HepG2 (cell line): ENCODE measurements around the gene SERTAD1. TPM values are rescaled to one million over a fixed set of nuclear protein-coding genes. Genes with fewer than 3 reads are reported as not detected.
A peak's percentile ranks its signal among the peaks of the same experiment; 100 is the strongest.

Experiments
- ATF3 ChIP-seq: sonication (generic); formaldehyde crosslinking; IDR thresholded peaks from 2 replicates; pipeline ENCODE4 v1.4.0; 2020; ENCODE audit warnings: missing genetic modification reagents
- CBX1 ChIP-seq: IDR thresholded peaks from one replicate; pipeline ENCODE4 v1.6.1; 2016; ENCODE audit warnings: antibody characterized with exemption, low read depth
- CENPT ChIP-seq: sonication (generic); formaldehyde crosslinking; IDR thresholded peaks from 2 replicates; pipeline ENCODE4 v1.8.0; 2022; ENCODE audit warnings: low read depth, mild to moderate bottlenecking, moderate library complexity, missing genetic modification reagents
- CHCHD3 ChIP-seq: sonication (generic); formaldehyde crosslinking; IDR thresholded peaks from 2 replicates; pipeline ENCODE4 v1.8.0; 2022; ENCODE audit warnings: mild to moderate bottlenecking, missing genetic modification reagents, moderate library complexity
- CREB1 ChIP-seq, 2 experiments: fragments of 450-650 bp in 1 of 2; IDR thresholded peaks; 2 replicates each; pipeline ENCODE4 v1.6.1; 2016 to 2017; ENCODE audit warnings: control low read depth in 1 of 2, mild to moderate bottlenecking in 1 of 2, missing compliant biosample characterization in 1 of 2, missing genetic modification characterization in 1 of 2
- EED ChIP-seq: sonication (generic); formaldehyde crosslinking; IDR thresholded peaks from 2 replicates; pipeline ENCODE4 v1.5.0; 2020; ENCODE audit warnings: mild to moderate bottlenecking, missing genetic modification reagents
- ELF1 ChIP-seq: sonication (generic); formaldehyde crosslinking; IDR thresholded peaks from 2 replicates; pipeline ENCODE4 v1.4.0; 2020; ENCODE audit warnings: missing genetic modification reagents
- GZF1 ChIP-seq: sonication (generic); formaldehyde crosslinking; IDR thresholded peaks from 2 replicates; pipeline ENCODE4 v1.5.1; 2020; ENCODE audit warnings: mild to moderate bottlenecking, missing genetic modification reagents
- HDAC1 ChIP-seq: sonication (generic); formaldehyde crosslinking; IDR thresholded peaks from 2 replicates; pipeline ENCODE4 v1.5.1; 2020; ENCODE audit warnings: mild to moderate bottlenecking, missing genetic modification reagents
- PATZ1 ChIP-seq: sonication (generic); formaldehyde crosslinking; IDR thresholded peaks from 2 replicates; pipeline ENCODE4 v1.4.0; 2020; ENCODE audit warnings: missing genetic modification reagents
- SNAPC4 ChIP-seq: sonication (generic); formaldehyde crosslinking; IDR thresholded peaks from 2 replicates; pipeline ENCODE4 v1.4.0; 2020; ENCODE audit warnings: mild to moderate bottlenecking, missing genetic modification reagents
- SOX5 ChIP-seq: IDR thresholded peaks from 2 replicates; pipeline ENCODE4 v1.6.1; 2016; ENCODE audit warnings: borderline replicate concordance
- TAF1 ChIP-seq: sonication (generic); formaldehyde crosslinking; IDR thresholded peaks from 2 replicates; pipeline ENCODE4 v1.4.0; 2020; ENCODE audit warnings: missing genetic modification reagents
- ZFP62 ChIP-seq: sonication (generic); formaldehyde crosslinking; IDR thresholded peaks from 2 replicates; pipeline ENCODE4 v1.4.0; 2020; ENCODE audit warnings: missing genetic modification reagents
- ZNF230 ChIP-seq: sonication (generic); formaldehyde crosslinking; IDR thresholded peaks from 2 replicates; pipeline ENCODE4 v1.4.0; 2020; ENCODE audit warnings: mild to moderate bottlenecking, missing genetic modification reagents
- ZNF567 ChIP-seq: sonication (generic); formaldehyde crosslinking; IDR thresholded peaks from 2 replicates; pipeline ENCODE4 v1.8.1; 2023; ENCODE audit warnings: mild to moderate bottlenecking, missing genetic modification reagents, borderline replicate concordance
- ZNF713 ChIP-seq: sonication (generic); formaldehyde crosslinking; IDR thresholded peaks from 2 replicates; pipeline ENCODE4 v1.4.0; 2020; ENCODE audit warnings: mild to moderate bottlenecking, missing genetic modification reagents
- ZNF782 ChIP-seq: sonication (generic); formaldehyde crosslinking; IDR thresholded peaks from 2 replicates; pipeline ENCODE4 v1.4.0; 2020; ENCODE audit warnings: missing genetic modification reagents, mild to moderate bottlenecking, borderline replicate concordance
- ZNF800 ChIP-seq: sonication (generic); formaldehyde crosslinking; IDR thresholded peaks from 2 replicates; pipeline ENCODE4 v1.4.0; 2020; ENCODE audit warnings: missing genetic modification reagents
- ZZZ3 ChIP-seq: sonication (generic); formaldehyde crosslinking; IDR thresholded peaks from 2 replicates; pipeline ENCODE4 v1.4.0; 2020; ENCODE audit warnings: missing genetic modification reagents, mild to moderate bottlenecking, borderline replicate concordance
- polyA plus RNA-seq, 8 experiments: library from polyadenylated mRNA; depleted of rRNA in 3 of 8; stranded (reverse) in 7 of 8; unstranded in 1 of 8; fragments of >200 nt; fragmentation: Illumina TruSeq in 4 of 8; extraction: Trizol in 4 of 8; gene quantifications; 2 replicates each; pipeline versions ENCODE4 v1.2.1 to v1.2.3, GENCODE V29; 2011 to 2016; ENCODE audit warnings: low read depth in 4 of 8, missing spikeins in 1 of 8, mixed read lengths in 1 of 8; ENCODE audit not compliant: insufficient read depth in 1 of 8
- total RNA-seq, 5 experiments: library from RNA; depleted of rRNA; stranded (reverse); fragments of >200 nt; fragmentation: Illumina TruSeq; extraction: Trizol; gene quantifications; 2 replicates each; pipeline ENCODE4 v1.2.3, GENCODE V29; 2016; ENCODE audit warnings: low read depth in 1 of 5

Gene SERTAD1
- total and polyA plus RNA-seq, 2 of the 13 experiments (the other 11 are each of a cell fraction or from before 2014, with no cell fraction given): 4.3 to 4.5 TPM

- TF ChIP-seq ZNF800 (CRISPR knock-in tag) (peak; percentile 26; the same call in 1 of the 2 replicates), CHCHD3 (CRISPR knock-in tag) (no peak), GZF1 (no peak), CREB1 (IDR thresholded peaks at IDR 0.05) (peak; percentile 58), CREB1 (CRISPR knock-in tag; IDR thresholded peaks at IDR 0.05) (peak; percentile 69), ZNF567 (CRISPR knock-in tag) (peak; percentile 7; the same call in 1 of the 2 replicates), PATZ1 (peak; percentile 60), ZNF782 (CRISPR knock-in tag) (peak; percentile 7; the same call in 1 of the 2 replicates), ATF3 (CRISPR knock-in tag) (0 out of 2 replicates have a peak, but pooled peaks have one; percentile 23), TAF1 (CRISPR knock-in tag) (peak; percentile 95), SOX5 (CRISPR knock-in tag) (peak; percentile 32; the same call in 1 of the 2 replicates), CBX1 (peak; percentile 42), ZNF713 (CRISPR knock-in tag) (peak; percentile 50; the same call in 1 of the 2 replicates), ZFP62 (no peak), CENPT (CRISPR knock-in tag) (no peak), ZNF230 (CRISPR knock-in tag) (peak; percentile 65; the same call in 1 of the 2 replicates), ZZZ3 (CRISPR knock-in tag) (0 out of 2 replicates have a peak, but pooled peaks have one; percentile 49), ELF1 (peak; percentile 68), SNAPC4 (CRISPR knock-in tag) (peak; percentile 96), EED (CRISPR knock-in tag) (0 out of 2 replicates have a peak, but pooled peaks have one; percentile 79), HDAC1 (CRISPR knock-in tag) (peak; percentile 11; the same call in 1 of the 2 replicates)
These were observed at the start of gene SERTAD1 (continued) for GRCh38 chr19:40425450-40426287.
